GM19324 (cell line): ENCODE results near the gene CDRT4.

ENCODE experiments used
- ATAC-seq: cut with Tn5 transposase; IDR thresholded peaks from one replicate; pipeline ENCODE4 v1.9.1; 2021; ENCODE audit warnings: mild to moderate bottlenecking, moderate library complexity; ENCODE audit not compliant: unreplicated experiment, low FRiP score

Gene CDRT4

DNA sequence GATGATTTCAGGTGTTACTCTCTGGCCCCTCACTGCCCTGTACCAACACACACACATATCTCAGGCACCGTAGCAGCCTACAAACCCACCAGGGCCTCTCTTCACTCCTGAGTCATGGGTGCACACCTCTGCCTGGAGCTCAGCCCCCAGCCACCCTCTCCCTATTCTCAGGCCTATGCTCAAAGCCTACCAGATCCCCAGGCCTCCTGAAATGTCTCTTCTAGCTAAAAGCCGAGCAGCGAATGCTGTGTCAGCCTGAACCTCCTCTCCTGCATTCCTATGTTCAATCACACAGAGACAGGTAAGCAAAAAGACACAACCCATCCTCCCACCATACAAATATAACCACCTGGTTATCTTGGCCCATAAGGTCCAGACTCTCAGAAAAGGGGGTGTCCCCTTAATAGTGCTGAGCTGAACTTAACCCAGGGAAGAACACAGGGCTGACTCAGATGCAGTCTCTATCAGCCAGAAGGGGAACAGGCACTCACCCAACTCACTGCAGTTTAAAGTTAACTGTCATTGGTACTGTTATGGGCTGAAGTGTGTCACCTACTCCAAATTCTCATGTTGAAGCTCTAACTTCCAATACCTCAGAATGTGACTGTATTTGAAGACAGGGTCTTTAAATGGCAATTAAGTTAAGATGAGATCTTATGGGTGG lies 64.0 kb downstream of the CDRT4 start:
- no peak for ATAC-seq

DNA sequence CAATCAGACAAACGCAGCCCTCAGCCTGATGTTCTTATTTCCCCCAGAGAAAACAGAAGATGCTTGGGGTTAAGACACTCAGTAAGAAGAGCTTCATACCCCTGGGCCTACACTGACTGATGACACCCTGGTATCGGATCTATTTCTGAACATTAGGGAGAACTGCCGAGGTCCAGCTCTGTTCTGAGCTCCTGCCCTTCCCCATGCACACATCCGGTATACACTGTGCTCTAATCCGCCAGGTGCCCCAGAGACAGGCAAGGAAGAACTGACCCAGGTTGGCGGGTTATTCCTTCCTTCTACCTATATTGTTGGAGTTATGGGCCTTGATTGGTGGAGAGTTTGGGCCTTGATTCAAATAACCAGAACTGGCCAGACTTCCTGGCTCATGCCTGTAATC lies 68.0 kb downstream of the CDRT4 start:
- ATAC-seq = no peak

DNA sequence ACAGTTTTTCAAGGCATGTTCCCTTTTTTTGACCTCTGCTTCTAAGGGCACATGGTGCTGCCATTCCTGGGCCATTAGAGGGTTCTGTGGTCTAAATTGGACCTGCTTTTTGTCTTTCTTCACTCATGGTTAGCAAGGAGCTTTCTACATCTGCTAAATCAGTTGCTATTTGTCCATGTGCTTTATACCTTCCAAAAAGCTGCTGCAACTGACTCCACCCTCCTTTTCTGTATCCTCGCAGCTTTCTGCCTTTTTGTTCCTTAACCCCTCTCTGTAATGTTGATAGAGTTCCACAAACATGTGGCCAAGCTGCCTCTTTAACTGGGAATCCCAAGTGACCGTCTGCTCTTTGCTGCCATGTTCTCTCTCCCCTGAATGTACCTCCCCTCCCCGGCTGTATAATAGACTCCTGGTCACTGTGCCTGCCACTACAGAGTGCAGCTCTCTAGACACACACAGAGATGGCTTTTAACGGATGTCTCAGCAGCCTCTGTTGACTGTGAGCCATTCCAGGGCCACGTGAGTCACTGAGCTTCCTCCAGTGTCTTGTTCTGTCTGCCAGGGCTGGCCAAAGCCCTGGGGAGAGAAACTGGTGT lies 68.6 kb downstream of the CDRT4 start:
- no peak for ATAC-seq

- no peak for ATAC-seq
Measured at GRCh38 chr17:15398291-15398690, 69.1 kb downstream of the CDRT4 start.

DNA sequence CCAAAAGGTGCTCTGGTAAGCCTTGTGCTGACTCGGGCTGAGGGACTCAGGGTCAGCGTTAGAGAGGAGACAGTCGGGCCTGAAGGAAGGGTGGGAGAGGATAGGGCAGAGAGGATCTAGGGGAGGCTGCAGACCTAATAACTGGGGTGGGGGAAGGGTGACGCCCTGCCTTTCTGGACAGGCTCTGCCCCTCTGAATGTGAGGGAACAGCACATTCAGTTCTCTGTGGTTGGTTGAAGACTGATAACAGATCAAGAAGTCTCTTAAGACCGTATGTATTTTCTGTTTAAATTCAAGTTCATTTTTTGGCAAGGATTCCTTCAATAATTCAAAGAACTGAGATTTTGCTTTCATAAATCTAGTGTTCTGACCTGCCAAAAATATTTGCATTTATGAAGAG lies 69.8 kb downstream of the CDRT4 start:
- no peak for ATAC-seq

GRCh38 chr17:15395091-15395490 lies 72.3 kb downstream of the CDRT4 start:
- no peak for ATAC-seq

- no peak for ATAC-seq
Measured at GRCh38 chr17:15393414-15393813, 74.0 kb downstream of the CDRT4 start.

- no peak for ATAC-seq
Measured at GRCh38 chr17:15392326-15392741, 75.1 kb downstream of the CDRT4 start.

- ATAC-seq = no peak
Measured at GRCh38 chr17:15388356-15389041, 78.9 kb downstream of the CDRT4 start.

DNA sequence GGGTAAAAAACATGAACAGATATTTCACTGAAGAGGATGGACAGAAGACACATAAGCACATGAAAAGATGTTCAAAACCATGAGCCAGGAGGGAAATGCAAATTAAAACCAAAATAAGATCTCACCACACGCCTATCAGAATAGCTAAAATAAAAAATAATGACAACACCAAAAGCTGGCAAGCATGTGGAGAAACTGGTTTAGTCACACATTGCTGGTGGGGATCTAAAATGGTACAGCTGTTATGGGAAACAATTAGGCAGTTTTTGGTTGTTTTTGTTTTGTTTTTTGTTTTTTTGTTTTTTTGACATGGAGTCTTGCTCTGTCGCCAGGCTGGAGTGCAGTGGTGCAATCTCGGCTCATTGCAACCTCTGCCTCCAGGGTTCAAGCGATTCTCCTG lies 81.3 kb downstream of the CDRT4 start:
- no peak for ATAC-seq
